ENCODE measurements around the gene TENM4. TPM values are rescaled to one million over a fixed set of nuclear protein-coding genes. Genes with fewer than 3 reads are reported as not detected.
A peak's percentile ranks its signal among the peaks of the same experiment; 100 is the strongest.

Gene TENM4
- total RNA-seq, 1 donor from 2014 or later, result 50.7 TPM

DNA sequence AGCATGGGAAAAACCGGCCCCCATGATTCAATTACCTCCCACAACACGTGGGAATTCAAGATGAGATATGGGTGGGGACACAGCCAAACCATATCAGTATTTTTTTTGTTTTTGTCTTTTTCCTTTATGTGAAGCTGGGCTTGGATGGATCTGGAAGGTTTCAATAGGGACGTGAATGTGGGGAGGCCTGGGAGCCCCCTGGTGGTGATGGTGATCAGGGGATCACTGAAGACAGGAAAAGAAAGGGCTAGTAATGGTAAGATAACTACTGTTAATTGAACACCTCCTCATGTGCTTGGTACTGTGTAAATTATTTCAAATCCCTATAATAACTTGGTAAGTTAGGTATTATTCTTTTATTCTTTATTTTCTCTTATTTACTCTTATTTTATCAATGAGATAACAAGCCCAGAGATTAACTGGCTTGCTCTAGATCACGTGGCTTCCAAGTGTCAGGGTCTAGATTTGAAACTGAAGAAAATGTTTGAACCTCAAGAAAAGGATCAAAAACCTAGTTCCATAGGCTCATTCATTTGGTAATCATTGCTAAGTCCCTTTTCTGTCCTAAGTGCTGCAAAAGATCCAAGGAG, 364.2 kb downstream of the TENM4 start:
- peak; percentile 54 for TF ChIP-seq CTCF (IDR thresholded peaks at IDR 0.05; ENCODE audit: partially characterized antibody, unreplicated experiment)
- Mint-ChIP-seq H3K4me3 (ENCODE audit: unreplicated experiment) (no peak overlapping the region), H3K9me3 (ENCODE audit: unreplicated experiment) (peaks cover 5% of the 10 kb centered on the region), H3K36me3 (ENCODE audit: unreplicated experiment) (peaks cover 14% of the 10 kb centered on the region), H3K27me3 (ENCODE audit: unreplicated experiment) (peaks cover 1% of the 10 kb centered on the region), H3K4me1 (ENCODE audit: low read depth, unreplicated experiment) (peaks cover 28% of the 10 kb centered on the region), H3K27ac (ENCODE audit: unreplicated experiment) (no peak overlapping the region)
- peak; percentile 50 for DNase-seq

DNA sequence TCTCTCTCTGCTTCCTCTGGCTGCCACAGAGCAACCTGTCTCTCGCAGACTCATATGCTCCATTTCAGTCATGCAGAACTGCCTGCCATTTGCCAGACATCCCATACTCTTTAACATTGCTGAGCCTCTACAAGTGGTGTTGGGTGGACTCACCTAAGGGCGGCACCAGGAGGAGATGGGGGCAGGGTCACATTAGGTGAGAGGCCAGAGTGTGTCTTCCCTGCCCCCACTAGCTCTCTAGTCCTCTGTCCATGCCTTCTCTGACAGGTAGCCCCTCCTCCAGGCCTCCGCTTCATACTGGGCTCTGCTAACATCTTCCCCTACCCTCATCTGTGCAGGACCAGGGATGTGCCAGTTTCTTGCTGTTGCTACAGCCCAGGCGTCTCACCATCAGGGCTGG, 366.3 kb downstream of the TENM4 start:
- H3K27me3 Mint-ChIP-seq (ENCODE audit: unreplicated experiment), result peaks cover 1% of the 10 kb centered on the region
- H3K4me1 Mint-ChIP-seq (ENCODE audit: low read depth, unreplicated experiment), result peaks cover 25% of the 10 kb centered on the region
- no peak for TF ChIP-seq CTCF (IDR thresholded peaks at IDR 0.05; ENCODE audit: partially characterized antibody, unreplicated experiment)
- no peak for DNase-seq
- H3K9me3 Mint-ChIP-seq (ENCODE audit: unreplicated experiment), result peaks cover 5% of the 10 kb centered on the region
- H3K27ac Mint-ChIP-seq (ENCODE audit: unreplicated experiment), result peak overlapping the region; percentile 50
- no peak overlapping the region for H3K4me3 Mint-ChIP-seq (ENCODE audit: unreplicated experiment)
- H3K36me3 Mint-ChIP-seq (ENCODE audit: unreplicated experiment), result peaks cover 14% of the 10 kb centered on the region

- H3K9me3 Mint-ChIP-seq (ENCODE audit: unreplicated experiment), result peaks cover 4% of the 10 kb centered on the region
- peaks cover 17% of the 10 kb centered on the region for H3K4me1 Mint-ChIP-seq (ENCODE audit: low read depth, unreplicated experiment)
- no peak for TF ChIP-seq CTCF (IDR thresholded peaks at IDR 0.05; ENCODE audit: partially characterized antibody, unreplicated experiment)
- no peak for DNase-seq
- no peak overlapping the region for H3K4me3 Mint-ChIP-seq (ENCODE audit: unreplicated experiment)
- H3K36me3 Mint-ChIP-seq (ENCODE audit: unreplicated experiment), result peaks cover 6% of the 10 kb centered on the region
- H3K27ac Mint-ChIP-seq (ENCODE audit: unreplicated experiment), result no peak overlapping the region
- peaks cover 4% of the 10 kb centered on the region for H3K27me3 Mint-ChIP-seq (ENCODE audit: unreplicated experiment)
Observed at GRCh38 chr11:79071190-79071589, 369.6 kb downstream of the TENM4 start.

GRCh38 chr11:79070518-79070917, 370.3 kb downstream of the TENM4 start:
- DNase-seq, result no peak
- H3K4me1 Mint-ChIP-seq (ENCODE audit: low read depth, unreplicated experiment), result peaks cover 17% of the 10 kb centered on the region
- H3K36me3 Mint-ChIP-seq (ENCODE audit: unreplicated experiment), result no peaks in the 10 kb centered on the region
- TF ChIP-seq CTCF (IDR thresholded peaks at IDR 0.05; ENCODE audit: partially characterized antibody, unreplicated experiment), result no peak
- peaks cover 4% of the 10 kb centered on the region for H3K27me3 Mint-ChIP-seq (ENCODE audit: unreplicated experiment)
- no peak overlapping the region for H3K27ac Mint-ChIP-seq (ENCODE audit: unreplicated experiment)
- H3K4me3 Mint-ChIP-seq (ENCODE audit: unreplicated experiment), result no peak overlapping the region
- peaks cover 1% of the 10 kb centered on the region for H3K9me3 Mint-ChIP-seq (ENCODE audit: unreplicated experiment)

- no peak overlapping the region for H3K27ac Mint-ChIP-seq (ENCODE audit: unreplicated experiment)
- H3K27me3 Mint-ChIP-seq (ENCODE audit: unreplicated experiment), result peaks cover 3% of the 10 kb centered on the region
- no peaks in the 10 kb centered on the region for H3K36me3 Mint-ChIP-seq (ENCODE audit: unreplicated experiment)
- no peak for DNase-seq
- H3K9me3 Mint-ChIP-seq (ENCODE audit: unreplicated experiment), result peaks cover 1% of the 10 kb centered on the region
- peaks cover 15% of the 10 kb centered on the region for H3K4me1 Mint-ChIP-seq (ENCODE audit: low read depth, unreplicated experiment)
- H3K4me3 Mint-ChIP-seq (ENCODE audit: unreplicated experiment), result no peak overlapping the region
- TF ChIP-seq CTCF (IDR thresholded peaks at IDR 0.05; ENCODE audit: partially characterized antibody, unreplicated experiment), result no peak
Observed at GRCh38 chr11:79069504-79069903, 371.3 kb downstream of the TENM4 start.
